Tibial artery (tissue), 4 donors: ENCODE data around the gene TMEM26.

ENCODE experiments used
- DNase-seq, 2 donors: peaks; one replicate each; pipeline ENCODE4 v3.0.0-alpha.2; 2019
- H3K27ac ChIP-seq, 2 donors: fragments of 200-600 bp; sonication (generic) in 1 of 2; 1 replicate in 1 of 2; 2 replicates in 1 of 2; pipeline ENCODE4 v1.5.1; 2018 to 2019; ENCODE audit warnings: mild to moderate bottlenecking in 1 of 2
- H3K27me3 ChIP-seq, 2 donors: fragments of 200-600 bp; sonication (generic) in 1 of 2; one replicate each; pipeline versions ENCODE4 v1.5.1 to v1.6.0; 2016 to 2019
- H3K36me3 ChIP-seq, 3 donors: fragments of 200-600 bp; sonication (generic) in 2 of 3; one replicate each; pipeline ENCODE4 v1.5.1; 2016 to 2019; ENCODE audit warnings: mild to moderate bottlenecking in 2 of 3
- H3K4me1 ChIP-seq, 4 donors: fragments of 200-600 bp; sonication (generic) in 2 of 4; 1 replicate in 3 of 4; 2 replicates in 1 of 4; pipeline ENCODE4 v1.5.1; 2016 to 2019
- H3K4me3 ChIP-seq, 2 donors: fragments of 200-600 bp; sonication (generic) in 1 of 2; 1 replicate in 1 of 2; 2 replicates in 1 of 2; pipeline ENCODE4 v1.5.1; 2018 to 2019; ENCODE audit warnings: mild to moderate bottlenecking in 2 of 2
- H3K9me3 ChIP-seq, 3 donors: fragments of 200-600 bp; sonication (generic) in 1 of 3; one replicate each; pipeline ENCODE4 v1.5.1; 2016 to 2019
- CTCF ChIP-seq, 2 experiments: fragments of 200-600 bp in 1 of 2; fragments of 450-650 bp in 1 of 2; IDR thresholded peaks; one replicate each; pipeline ENCODE4 v1.5.1; 2017 to 2019; ENCODE audit warnings: antibody characterized with exemption in 2 of 2, mild to moderate bottlenecking in 1 of 2, moderate library complexity in 1 of 2
- intact Hi-C: fragments of 100-400 bp; cut with DNase I; formaldehyde crosslinking; loops from one replicate; pipeline ENCODE4 v1.15.0; 2023; ENCODE audit warnings: low total_unique reads

The TMEM26 gene

GRCh38 chr10:61475449-61475873, 22.3 kb upstream of the TMEM26 start:
- Histone ChIP-seq H3K4me3 (no peak overlapping the region), H3K36me3 (no peaks in the 10 kb centered on the region), H3K4me1 (no peaks in the 10 kb centered on the region), H3K9me3 (no peaks in the 10 kb centered on the region), H3K27me3 (no peaks in the 10 kb centered on the region), H3K27ac (no peak overlapping the region)
- TF ChIP-seq CTCF (IDR thresholded peaks at IDR 0.05) = no peak
- intact Hi-C loops = no loop called here
- no peak for DNase-seq

GRCh38 chr10:61472090-61472674, 19.0 kb upstream of the TMEM26 start:
- H3K4me1 ChIP-seq = no peaks in the 10 kb centered on the region
- H3K9me3 ChIP-seq = no peaks in the 10 kb centered on the region
- H3K27me3 ChIP-seq = no peaks in the 10 kb centered on the region
- H3K4me3 ChIP-seq = no peak overlapping the region
- H3K27ac ChIP-seq = no peak overlapping the region
- intact Hi-C loops = no loop called here
- no peak for DNase-seq
- H3K36me3 ChIP-seq = no peaks in the 10 kb centered on the region
- no peak for TF ChIP-seq CTCF (IDR thresholded peaks at IDR 0.05)

- H3K4me1 ChIP-seq = no peaks in the 10 kb centered on the region
- no peaks in the 10 kb centered on the region for H3K9me3 ChIP-seq
- DNase-seq = no peak
- H3K36me3 ChIP-seq = no peaks in the 10 kb centered on the region
- intact Hi-C loops = no loop called here
- no peaks in the 10 kb centered on the region for H3K27me3 ChIP-seq
- no peak overlapping the region for H3K4me3 ChIP-seq
- no peak overlapping the region for H3K27ac ChIP-seq
- no peak for TF ChIP-seq CTCF (IDR thresholded peaks at IDR 0.05)
Measured at GRCh38 chr10:61471491-61471890, 18.3 kb upstream of the TMEM26 start.

GRCh38 chr10:61470740-61471139, 17.6 kb upstream of the TMEM26 start:
- Histone ChIP-seq H3K36me3 (no peaks in the 10 kb centered on the region), H3K27ac (no peak overlapping the region), H3K4me1 (no peaks in the 10 kb centered on the region), H3K9me3 (no peaks in the 10 kb centered on the region), H3K4me3 (no peak overlapping the region), H3K27me3 (no peaks in the 10 kb centered on the region)
- no peak for TF ChIP-seq CTCF (IDR thresholded peaks at IDR 0.05)
- intact Hi-C loops = no loop called here
- no peak for DNase-seq

GRCh38 chr10:61465901-61466632, 12.9 kb upstream of the TMEM26 start:
- Histone ChIP-seq H3K9me3 (no peaks in the 10 kb centered on the region), H3K4me1 (peaks cover 0 to 21% (median 8%) of the 10 kb centered on the region in 4 donors), H3K27ac (no peak overlapping the region), H3K36me3 (no peaks in the 10 kb centered on the region), H3K4me3 (no peak overlapping the region), H3K27me3 (no peaks in the 10 kb centered on the region)
- no peak for DNase-seq
- no peak for TF ChIP-seq CTCF (IDR thresholded peaks at IDR 0.05)
- intact Hi-C loops = no loop called here
